ENCODE results near the gene MAPK10.
A peak's percentile ranks its signal among the peaks of the same experiment; 100 is the strongest.
"Not testable (repeated sequence)": the region's sequence is repeated elsewhere in the genome, so short reads cannot be mapped to it uniquely, and the experiment has no call there.

The MAPK10 gene

GRCh38 chr4:86330961-86331742 lies 28.7 kb downstream of the MAPK10 start:
- no peak for TF ChIP-seq CTCF (IDR thresholded peaks at IDR 0.05; ENCODE audit: insufficient read depth, low read depth, low read length, missing control alignments)
- peak; percentile 39 for DNase-seq (ENCODE audit: low read depth)
- no peak overlapping the region for H3K4me3 ChIP-seq (ENCODE audit: low read length)

- H3K4me3 ChIP-seq (ENCODE audit: low read length); DNase-seq (ENCODE audit: low read depth): not testable (repeated sequence)
These were observed 29.4 kb downstream of the MAPK10 start for GRCh38 chr4:86330411-86330810.

- no peak for DNase-seq (ENCODE audit: low read depth)
- no peak overlapping the region for H3K4me3 ChIP-seq (ENCODE audit: low read length)
- TF ChIP-seq CTCF (IDR thresholded peaks at IDR 0.05; ENCODE audit: insufficient read depth, low read depth, low read length, missing control alignments): no peak
These were observed 30.4 kb downstream of the MAPK10 start for GRCh38 chr4:86329431-86329830.

GRCh38 chr4:86326400-86326799 lies 33.5 kb downstream of the MAPK10 start:
- no peak for DNase-seq (ENCODE audit: low read depth)
- H3K4me3 ChIP-seq (ENCODE audit: low read length): no peak overlapping the region
- no peak for TF ChIP-seq CTCF (IDR thresholded peaks at IDR 0.05; ENCODE audit: insufficient read depth, low read depth, low read length, missing control alignments)

- no peak for TF ChIP-seq CTCF (IDR thresholded peaks at IDR 0.05; ENCODE audit: insufficient read depth, low read depth, low read length, missing control alignments)
- peak; percentile 76 for DNase-seq (ENCODE audit: low read depth)
- H3K4me3 ChIP-seq (ENCODE audit: low read length): no peak overlapping the region
These were observed 40.5 kb downstream of the MAPK10 start for GRCh38 chr4:86319390-86319789.

GRCh38 chr4:86315579-86315978 lies 44.3 kb downstream of the MAPK10 start:
- H3K4me3 ChIP-seq (ENCODE audit: low read length): no peak overlapping the region
- TF ChIP-seq CTCF (IDR thresholded peaks at IDR 0.05; ENCODE audit: insufficient read depth, low read depth, low read length, missing control alignments): no peak
- DNase-seq (ENCODE audit: low read depth): no peak

- H3K4me3 ChIP-seq (ENCODE audit: low read length): no peak overlapping the region
- DNase-seq (ENCODE audit: low read depth): no peak
- no peak for TF ChIP-seq CTCF (IDR thresholded peaks at IDR 0.05; ENCODE audit: insufficient read depth, low read depth, low read length, missing control alignments)
These were observed 46.2 kb downstream of the MAPK10 start for GRCh38 chr4:86313656-86314055.
